Fibroblast of gingiva (primary cell): Measurements from ENCODE around the gene CENPL.
"Not testable (repeated sequence)": the region's sequence is repeated elsewhere in the genome, so short reads cannot be mapped to it uniquely, and the experiment has no call there.

ENCODE experiments used
- DNase-seq: peaks from one replicate; pipeline ENCODE4 v3.0.0-alpha.2; 2011; ENCODE audit warnings: low read depth

CENPL gene

GRCh38 chr1:173824315-173825081, at the start of gene CENPL, which contains the start of gene DARS2:
TSS of gene CENPL (minus strand) at chr1:173824883. CDS start at chr1:173811299, 13,584 bp downstream.
TSS of gene DARS2 (plus strand) at chr1:173824673. CDS start at chr1:173825230, 557 bp downstream.
- DNase-seq: peak; percentile 98

GRCh38 chr1:173871500-173871899, 46.8 kb upstream of the CENPL start:
- no peak for DNase-seq

- no peak for DNase-seq
Measured at GRCh38 chr1:173871091-173871490, 46.4 kb upstream of the CENPL start.

GRCh38 chr1:173870252-173871075, 45.8 kb upstream of the CENPL start:
- no peak for DNase-seq

- no peak for DNase-seq
Measured at GRCh38 chr1:173869021-173869359, 44.3 kb upstream of the CENPL start.

- no peak for DNase-seq
Measured at GRCh38 chr1:173868266-173869020, 43.8 kb upstream of the CENPL start, which contains the start of gene ZBTB37. TSS of gene ZBTB37 (plus strand) at chr1:173868380. CDS start at chr1:173870226, 1,846 bp downstream.

GRCh38 chr1:173867753-173868265, 43.1 kb upstream of the CENPL start, which contains the start of gene GAS5:
TSS of gene GAS5 (minus strand) at chr1:173867989.
- DNase-seq: peak; percentile 99

- no peak for DNase-seq
Measured at GRCh38 chr1:173867141-173867752, 42.6 kb upstream of the CENPL start.

GRCh38 chr1:173866413-173867115, 41.9 kb upstream of the CENPL start:
- DNase-seq: no peak

GRCh38 chr1:173865468-173866164, 40.9 kb upstream of the CENPL start:
- DNase-seq: no peak

- DNase-seq: no peak
Measured at GRCh38 chr1:173864179-173864867, 39.6 kb upstream of the CENPL start.

GRCh38 chr1:173863224-173864161, 38.8 kb upstream of the CENPL start:
- no peak for DNase-seq

GRCh38 chr1:173862769-173863223, 38.1 kb upstream of the CENPL start:
- peak; percentile 37 for DNase-seq

- not testable (repeated sequence) for DNase-seq
Measured at GRCh38 chr1:173862146-173862768, 37.6 kb upstream of the CENPL start.

GRCh38 chr1:173861731-173862145, 37.1 kb upstream of the CENPL start:
- DNase-seq: no peak

- no peak for DNase-seq
Measured at GRCh38 chr1:173860065-173860464, 35.4 kb upstream of the CENPL start.

GRCh38 chr1:173859547-173859946, 34.9 kb upstream of the CENPL start:
- not testable (repeated sequence) for DNase-seq
